Measurements from ENCODE around the gene ANTKMT.
"Not testable (repeated sequence)": the region's sequence is repeated elsewhere in the genome, so short reads cannot be mapped to it uniquely, and the experiment has no call there.

DNA sequence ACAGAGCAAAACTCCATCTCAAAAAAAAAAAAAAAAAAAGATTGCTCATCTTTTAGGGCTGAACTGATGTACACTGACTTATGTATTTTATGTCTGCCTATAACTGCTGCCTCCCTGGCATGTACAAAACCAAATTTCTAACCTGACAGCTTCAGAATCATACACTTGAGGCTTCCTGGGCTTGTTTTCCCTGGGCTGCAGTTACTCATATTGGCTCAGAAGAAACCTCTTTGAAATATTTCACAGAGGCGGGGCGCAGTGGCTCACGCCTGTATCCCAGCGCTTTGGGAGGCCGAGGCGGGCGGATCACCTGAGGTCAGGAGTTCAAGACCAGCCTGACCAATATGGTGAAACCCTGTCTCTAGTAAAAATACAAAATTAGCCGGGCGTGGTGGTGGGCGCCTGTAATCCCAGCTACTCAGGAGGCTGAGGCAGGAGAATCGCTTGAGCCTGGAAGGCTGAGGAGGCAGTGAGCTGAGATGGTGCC, 33.2 kb downstream of the ANTKMT start:
- TF ChIP-seq, protein P1, sequence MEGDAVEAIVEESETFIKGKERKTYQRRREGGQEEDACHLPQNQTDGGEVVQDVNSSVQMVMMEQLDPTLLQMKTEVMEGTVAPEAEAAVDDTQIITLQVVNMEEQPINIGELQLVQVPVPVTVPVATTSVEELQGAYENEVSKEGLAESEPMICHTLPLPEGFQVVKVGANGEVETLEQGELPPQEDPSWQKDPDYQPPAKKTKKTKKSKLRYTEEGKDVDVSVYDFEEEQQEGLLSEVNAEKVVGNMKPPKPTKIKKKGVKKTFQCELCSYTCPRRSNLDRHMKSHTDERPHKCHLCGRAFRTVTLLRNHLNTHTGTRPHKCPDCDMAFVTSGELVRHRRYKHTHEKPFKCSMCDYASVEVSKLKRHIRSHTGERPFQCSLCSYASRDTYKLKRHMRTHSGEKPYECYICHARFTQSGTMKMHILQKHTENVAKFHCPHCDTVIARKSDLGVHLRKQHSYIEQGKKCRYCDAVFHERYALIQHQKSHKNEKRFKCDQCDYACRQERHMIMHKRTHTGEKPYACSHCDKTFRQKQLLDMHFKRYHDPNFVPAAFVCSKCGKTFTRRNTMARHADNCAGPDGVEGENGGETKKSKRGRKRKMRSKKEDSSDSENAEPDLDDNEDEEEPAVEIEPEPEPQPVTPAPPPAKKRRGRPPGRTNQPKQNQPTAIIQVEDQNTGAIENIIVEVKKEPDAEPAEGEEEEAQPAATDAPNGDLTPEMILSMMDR (IDR thresholded peaks at IDR 0.05), result not testable (repeated sequence)
- not testable (repeated sequence) for TF ChIP-seq POLR2A, POLR2AphosphoS5, EP300 (IDR thresholded peaks at IDR 0.05)
